HG02798 (cell line): ENCODE results near the gene C11orf91.
"Not testable (repeated sequence)": the region's sequence is repeated elsewhere in the genome, so short reads cannot be mapped to it uniquely, and the experiment has no call there.

ENCODE experiments used
- ATAC-seq: cut with Tn5 transposase; IDR thresholded peaks from one replicate; pipeline ENCODE4 v1.9.1; 2021; ENCODE audit warnings: mild to moderate bottlenecking; ENCODE audit not compliant: unreplicated experiment, poor library complexity

The C11orf91 gene

GRCh38 chr11:33698921-33699320 is 1.7 kb downstream of the C11orf91 start:
- ATAC-seq = no peak

- ATAC-seq = no peak
Observed at GRCh38 chr11:33697997-33698396, 2.6 kb downstream of the C11orf91 start.

- no peak for ATAC-seq
Observed at GRCh38 chr11:33696931-33697638, 3.5 kb downstream of the C11orf91 start.

GRCh38 chr11:33696411-33696810 is 4.2 kb downstream of the C11orf91 start:
- no peak for ATAC-seq

GRCh38 chr11:33695051-33695566 is 5.5 kb downstream of the C11orf91 start:
- ATAC-seq = no peak

GRCh38 chr11:33694346-33695050 is 6.1 kb downstream of the C11orf91 start:
- no peak for ATAC-seq

- ATAC-seq = no peak
Observed at GRCh38 chr11:33692541-33692940, 8.1 kb downstream of the C11orf91 start.

GRCh38 chr11:33692013-33692504 is 8.6 kb downstream of the C11orf91 start:
- ATAC-seq = no peak

GRCh38 chr11:33691066-33691864 is 9.4 kb downstream of the C11orf91 start:
- no peak for ATAC-seq

GRCh38 chr11:33690290-33691065 is 10.1 kb downstream of the C11orf91 start:
- no peak for ATAC-seq

GRCh38 chr11:33689501-33689900 is 11.1 kb downstream of the C11orf91 start:
- no peak for ATAC-seq

GRCh38 chr11:33689085-33689484 is 11.5 kb downstream of the C11orf91 start:
- ATAC-seq = no peak

- no peak for ATAC-seq
Observed at GRCh38 chr11:33687733-33688479, 12.7 kb downstream of the C11orf91 start.

- no peak for ATAC-seq
Observed at GRCh38 chr11:33685082-33685481, 15.5 kb downstream of the C11orf91 start.

- no peak for ATAC-seq
Observed at GRCh38 chr11:33684003-33684706, 16.5 kb downstream of the C11orf91 start.

- ATAC-seq = no peak
Observed at GRCh38 chr11:33682446-33682845, 18.2 kb downstream of the C11orf91 start.

GRCh38 chr11:33682019-33682418 is 18.6 kb downstream of the C11orf91 start:
- no peak for ATAC-seq

- ATAC-seq = not testable (repeated sequence)
Observed at GRCh38 chr11:33678616-33679015, 22.0 kb downstream of the C11orf91 start.
